HepG2 (cell line): ENCODE results near the gene SYS1. TPM values are rescaled to one million over a fixed set of nuclear protein-coding genes. Genes with fewer than 3 reads are reported as not detected.

Experiments
- ARNT2 ChIP-seq: sonication (generic); formaldehyde crosslinking; IDR thresholded peaks from 2 replicates; pipeline ENCODE4 v1.8.0; 2022; ENCODE audit warnings: mild to moderate bottlenecking, low read depth, missing genetic modification reagents, moderate library complexity
- ATRX ChIP-seq: sonication (generic); formaldehyde crosslinking; IDR thresholded peaks from 2 replicates; pipeline ENCODE4 v1.4.0; 2020; ENCODE audit warnings: missing genetic modification reagents, borderline replicate concordance
- EP300 ChIP-seq, 3 experiments: sonication (generic) in 1 of 3; formaldehyde crosslinking in 1 of 3; IDR thresholded peaks; 2 replicates each; pipeline versions ENCODE4 v1.5.1 to v1.6.1; 2011 to 2020; ENCODE audit warnings: low read depth in 2 of 3, low read length in 2 of 3, borderline replicate concordance in 1 of 3, improper control_type of control experiment in 1 of 3, mild to moderate bottlenecking in 1 of 3, missing genetic modification reagents in 1 of 3, moderate library complexity in 1 of 3
- FIP1L1 ChIP-seq: fragments of 200-400 bp; formaldehyde crosslinking; IDR thresholded peaks from 2 replicates; pipeline ENCODE4 v1.6.1; 2018; ENCODE audit warnings: low read depth, mild to moderate bottlenecking, low read length, moderate library complexity, borderline replicate concordance; ENCODE audit not compliant: insufficient read depth
- GATAD2A ChIP-seq: IDR thresholded peaks from 2 replicates; pipeline ENCODE4 v1.6.1; 2016
- HMG20A ChIP-seq: IDR thresholded peaks from 2 replicates; pipeline ENCODE4 v1.6.1; 2016; ENCODE audit warnings: borderline replicate concordance
- IKZF1 ChIP-seq: fragments of 450-650 bp; IDR thresholded peaks from 2 replicates; pipeline ENCODE4 v1.7.1; 2016
- POLR2AphosphoS5 ChIP-seq: IDR thresholded peaks from 2 replicates; pipeline ENCODE4 v1.6.1; 2012; ENCODE audit warnings: low read depth, low read length
- SMYD3 ChIP-seq: sonication (generic); formaldehyde crosslinking; IDR thresholded peaks from 2 replicates; pipeline ENCODE4 v1.8.1; 2023; ENCODE audit warnings: mild to moderate bottlenecking, missing genetic modification reagents
- ZNF180 ChIP-seq: sonication (generic); formaldehyde crosslinking; IDR thresholded peaks from 2 replicates; pipeline ENCODE4 v1.4.0; 2020; ENCODE audit warnings: low read depth, missing genetic modification reagents, borderline replicate concordance
- ZNF225 ChIP-seq: sonication (generic); formaldehyde crosslinking; IDR thresholded peaks from 2 replicates; pipeline ENCODE4 v1.4.0; 2020; ENCODE audit warnings: mild to moderate bottlenecking, missing genetic modification reagents
- ZNF33B ChIP-seq: sonication (generic); formaldehyde crosslinking; IDR thresholded peaks from 2 replicates; pipeline ENCODE4 v1.5.1; 2020; ENCODE audit warnings: mild to moderate bottlenecking, missing genetic modification reagents
- ZNF432 ChIP-seq: sonication (generic); formaldehyde crosslinking; IDR thresholded peaks from 2 replicates; pipeline ENCODE4 v1.5.0; 2020; ENCODE audit warnings: missing genetic modification reagents, mild to moderate bottlenecking, borderline replicate concordance
- ZNF713 ChIP-seq: sonication (generic); formaldehyde crosslinking; IDR thresholded peaks from 2 replicates; pipeline ENCODE4 v1.4.0; 2020; ENCODE audit warnings: mild to moderate bottlenecking, missing genetic modification reagents
- ZNF746 ChIP-seq: sonication (generic); formaldehyde crosslinking; IDR thresholded peaks from 2 replicates; pipeline ENCODE4 v1.8.0; 2022; ENCODE audit warnings: mild to moderate bottlenecking, missing genetic modification reagents
- polyA plus RNA-seq, 8 experiments: library from polyadenylated mRNA; depleted of rRNA in 3 of 8; stranded (reverse) in 7 of 8; unstranded in 1 of 8; fragments of >200 nt; fragmentation: Illumina TruSeq in 4 of 8; extraction: Trizol in 4 of 8; gene quantifications; 2 replicates each; pipeline versions ENCODE4 v1.2.1 to v1.2.3, GENCODE V29; 2011 to 2016; ENCODE audit warnings: low read depth in 4 of 8, missing spikeins in 1 of 8, mixed read lengths in 1 of 8; ENCODE audit not compliant: insufficient read depth in 1 of 8
- total RNA-seq, 5 experiments: library from RNA; depleted of rRNA; stranded (reverse); fragments of >200 nt; fragmentation: Illumina TruSeq; extraction: Trizol; gene quantifications; 2 replicates each; pipeline ENCODE4 v1.2.3, GENCODE V29; 2016; ENCODE audit warnings: low read depth in 1 of 5
- TF ChIP-seq, protein P1 (sequence below), 2 experiments: sonication (generic) in 1 of 2; formaldehyde crosslinking in 1 of 2; IDR thresholded peaks; 2 replicates each; pipeline versions ENCODE4 v1.4.0 to v1.6.1; 2018 to 2020; ENCODE audit warnings: missing genetic modification reagents in 2 of 2, borderline replicate concordance in 1 of 2, low read depth in 1 of 2, mild to moderate bottlenecking in 1 of 2, missing biosample characterization in 1 of 2
- TF ChIP-seq, protein P2 (sequence below): sonication (generic); formaldehyde crosslinking; IDR thresholded peaks from 2 replicates; pipeline ENCODE4 v1.5.0; 2020; ENCODE audit warnings: mild to moderate bottlenecking, missing genetic modification reagents, moderate library complexity
- TF ChIP-seq, protein P3 (sequence below): IDR thresholded peaks from 2 replicates; pipeline ENCODE4 v1.6.1; 2016; ENCODE audit warnings: low read depth
- TF ChIP-seq, protein P4 (sequence below): IDR thresholded peaks from 2 replicates; pipeline ENCODE4 v1.6.1; 2016; ENCODE audit warnings: control low read depth
- TF ChIP-seq, protein P5 (sequence below): IDR thresholded peaks from 2 replicates; pipeline ENCODE4 v1.6.1; 2016; ENCODE audit warnings: low read depth, control low read depth

SYS1 gene
- total and polyA plus RNA-seq, 2 of the 13 experiments (the other 11 are each of a cell fraction or from before 2014, with no cell fraction given): 38.3 to 65.6 TPM

DNA sequence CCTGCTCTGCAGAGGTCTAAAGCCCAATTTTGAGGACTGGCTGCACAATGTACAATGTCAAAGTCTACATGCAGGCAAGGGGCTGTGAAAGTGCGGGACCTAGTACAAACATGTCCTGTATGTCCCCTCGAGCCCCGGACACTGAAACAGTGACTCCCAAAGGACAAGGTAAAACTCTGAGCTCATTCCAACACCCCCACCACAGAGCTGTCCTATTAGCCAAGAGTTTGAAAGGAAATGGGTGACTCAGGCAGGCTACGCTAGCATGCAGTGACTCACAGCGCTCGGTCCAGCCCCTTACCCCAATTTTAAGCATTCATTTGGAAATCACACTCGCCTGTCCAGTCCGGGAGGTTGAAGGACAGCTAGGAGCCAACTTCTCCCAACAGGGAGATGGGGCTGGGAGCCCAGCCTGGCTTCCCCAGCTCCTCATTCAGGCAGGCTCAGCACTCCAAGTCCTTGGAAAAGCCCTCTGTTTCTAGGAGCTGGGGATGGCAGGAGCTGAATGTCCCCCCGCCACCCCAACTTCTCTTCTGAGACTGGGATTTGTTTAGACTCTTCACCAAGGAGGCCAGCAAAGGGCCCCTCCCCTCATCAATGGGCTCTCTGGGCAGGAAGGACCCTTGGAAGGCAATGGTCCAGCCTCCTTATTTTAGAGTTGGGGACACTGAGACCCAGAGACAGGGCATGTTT, 18.6 kb upstream of the SYS1 start (continued):
- TF ChIP-seq, protein P1, sequence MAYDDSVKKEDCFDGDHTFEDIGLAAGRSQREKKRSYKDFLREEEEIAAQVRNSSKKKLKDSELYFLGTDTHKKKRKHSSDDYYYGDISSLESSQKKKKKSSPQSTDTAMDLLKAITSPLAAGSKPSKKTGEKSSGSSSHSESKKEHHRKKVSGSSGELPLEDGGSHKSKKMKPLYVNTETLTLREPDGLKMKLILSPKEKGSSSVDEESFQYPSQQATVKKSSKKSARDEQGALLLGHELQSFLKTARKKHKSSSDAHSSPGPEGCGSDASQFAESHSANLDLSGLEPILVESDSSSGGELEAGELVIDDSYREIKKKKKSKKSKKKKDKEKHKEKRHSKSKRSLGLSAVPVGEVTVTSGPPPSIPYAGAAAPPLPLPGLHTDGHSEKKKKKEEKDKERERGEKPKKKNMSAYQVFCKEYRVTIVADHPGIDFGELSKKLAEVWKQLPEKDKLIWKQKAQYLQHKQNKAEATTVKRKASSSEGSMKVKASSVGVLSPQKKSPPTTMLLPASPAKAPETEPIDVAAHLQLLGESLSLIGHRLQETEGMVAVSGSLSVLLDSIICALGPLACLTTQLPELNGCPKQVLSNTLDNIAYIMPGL (CRISPR knock-in tag; IDR thresholded peaks at IDR 0.05; ENCODE audit: borderline replicate concordance in 1 of 2, low read depth in 1 of 2): peak in 1 of 2 experiments; percentile 66; a peak in 2 of 4 replicates
- TF ChIP-seq ZNF746: peak; percentile 70
- no peak for TF ChIP-seq IKZF1
- TF ChIP-seq, protein P2, sequence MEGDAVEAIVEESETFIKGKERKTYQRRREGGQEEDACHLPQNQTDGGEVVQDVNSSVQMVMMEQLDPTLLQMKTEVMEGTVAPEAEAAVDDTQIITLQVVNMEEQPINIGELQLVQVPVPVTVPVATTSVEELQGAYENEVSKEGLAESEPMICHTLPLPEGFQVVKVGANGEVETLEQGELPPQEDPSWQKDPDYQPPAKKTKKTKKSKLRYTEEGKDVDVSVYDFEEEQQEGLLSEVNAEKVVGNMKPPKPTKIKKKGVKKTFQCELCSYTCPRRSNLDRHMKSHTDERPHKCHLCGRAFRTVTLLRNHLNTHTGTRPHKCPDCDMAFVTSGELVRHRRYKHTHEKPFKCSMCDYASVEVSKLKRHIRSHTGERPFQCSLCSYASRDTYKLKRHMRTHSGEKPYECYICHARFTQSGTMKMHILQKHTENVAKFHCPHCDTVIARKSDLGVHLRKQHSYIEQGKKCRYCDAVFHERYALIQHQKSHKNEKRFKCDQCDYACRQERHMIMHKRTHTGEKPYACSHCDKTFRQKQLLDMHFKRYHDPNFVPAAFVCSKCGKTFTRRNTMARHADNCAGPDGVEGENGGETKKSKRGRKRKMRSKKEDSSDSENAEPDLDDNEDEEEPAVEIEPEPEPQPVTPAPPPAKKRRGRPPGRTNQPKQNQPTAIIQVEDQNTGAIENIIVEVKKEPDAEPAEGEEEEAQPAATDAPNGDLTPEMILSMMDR (CRISPR knock-in tag): peak; percentile 32; the same call in 1 of the 2 replicates
- TF ChIP-seq, protein P3, sequence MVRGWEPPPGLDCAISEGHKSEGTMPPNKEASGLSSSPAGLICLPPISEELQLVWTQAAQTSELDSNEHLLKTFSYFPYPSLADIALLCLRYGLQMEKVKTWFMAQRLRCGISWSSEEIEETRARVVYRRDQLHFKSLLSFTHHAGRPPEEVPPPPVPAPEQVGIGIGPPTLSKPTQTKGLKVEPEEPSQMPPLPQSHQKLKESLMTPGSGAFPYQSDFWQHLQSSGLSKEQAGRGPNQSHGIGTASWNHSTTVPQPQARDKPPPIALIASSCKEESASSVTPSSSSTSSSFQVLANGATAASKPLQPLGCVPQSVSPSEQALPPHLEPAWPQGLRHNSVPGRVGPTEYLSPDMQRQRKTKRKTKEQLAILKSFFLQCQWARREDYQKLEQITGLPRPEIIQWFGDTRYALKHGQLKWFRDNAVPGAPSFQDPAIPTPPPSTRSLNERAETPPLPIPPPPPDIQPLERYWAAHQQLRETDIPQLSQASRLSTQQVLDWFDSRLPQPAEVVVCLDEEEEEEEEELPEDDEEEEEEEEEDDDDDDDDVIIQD (CRISPR knock-in tag): peak; percentile 54; the same call in 1 of the 2 replicates
- TF ChIP-seq POLR2AphosphoS5: peak; percentile 51
- TF ChIP-seq ZNF713 (CRISPR knock-in tag): no peak; the same call in 1 of the 2 replicates
- TF ChIP-seq, protein P4, sequence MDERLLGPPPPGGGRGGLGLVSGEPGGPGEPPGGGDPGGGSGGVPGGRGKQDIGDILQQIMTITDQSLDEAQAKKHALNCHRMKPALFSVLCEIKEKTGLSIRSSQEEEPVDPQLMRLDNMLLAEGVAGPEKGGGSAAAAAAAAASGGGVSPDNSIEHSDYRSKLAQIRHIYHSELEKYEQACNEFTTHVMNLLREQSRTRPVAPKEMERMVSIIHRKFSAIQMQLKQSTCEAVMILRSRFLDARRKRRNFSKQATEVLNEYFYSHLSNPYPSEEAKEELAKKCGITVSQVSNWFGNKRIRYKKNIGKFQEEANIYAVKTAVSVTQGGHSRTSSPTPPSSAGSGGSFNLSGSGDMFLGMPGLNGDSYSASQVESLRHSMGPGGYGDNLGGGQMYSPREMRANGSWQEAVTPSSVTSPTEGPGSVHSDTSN (CRISPR knock-in tag): no peak
- TF ChIP-seq, protein P5, sequence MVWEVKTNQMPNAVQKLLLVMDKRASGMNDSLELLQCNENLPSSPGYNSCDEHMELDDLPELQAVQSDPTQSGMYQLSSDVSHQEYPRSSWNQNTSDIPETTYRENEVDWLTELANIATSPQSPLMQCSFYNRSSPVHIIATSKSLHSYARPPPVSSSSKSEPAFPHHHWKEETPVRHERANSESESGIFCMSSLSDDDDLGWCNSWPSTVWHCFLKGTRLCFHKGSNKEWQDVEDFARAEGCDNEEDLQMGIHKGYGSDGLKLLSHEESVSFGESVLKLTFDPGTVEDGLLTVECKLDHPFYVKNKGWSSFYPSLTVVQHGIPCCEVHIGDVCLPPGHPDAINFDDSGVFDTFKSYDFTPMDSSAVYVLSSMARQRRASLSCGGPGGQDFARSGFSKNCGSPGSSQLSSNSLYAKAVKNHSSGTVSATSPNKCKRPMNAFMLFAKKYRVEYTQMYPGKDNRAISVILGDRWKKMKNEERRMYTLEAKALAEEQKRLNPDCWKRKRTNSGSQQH (CRISPR knock-in tag): peak; percentile 15; the same call in 1 of the 2 replicates
- 0 out of 2 replicates have a peak, but pooled peaks have one; percentile 8 for TF ChIP-seq ATRX (CRISPR knock-in tag)
- TF ChIP-seq HMG20A (CRISPR knock-in tag): peak; percentile 67; the same call in 1 of the 2 replicates
- peak; percentile 17; the same call in 1 of the 2 replicates for TF ChIP-seq SMYD3
- TF ChIP-seq ZNF180: 0 out of 2 replicates have a peak, but pooled peaks have one; percentile 60
- TF ChIP-seq EP300 (IDR thresholded peaks at IDR 0.05; ENCODE audit: low read depth in 2 of 2, low read length in 2 of 2): no peak; a peak in 1 of 4 replicates
- TF ChIP-seq EP300 (CRISPR knock-in tag; IDR thresholded peaks at IDR 0.05; ENCODE audit: borderline replicate concordance): peak; percentile 54
- 0 out of 2 replicates have a peak, but pooled peaks have one; percentile 52 for TF ChIP-seq FIP1L1
- TF ChIP-seq ZNF432: 0 out of 2 replicates have a peak, but pooled peaks have one; percentile 44
- TF ChIP-seq GATAD2A (CRISPR knock-in tag): peak; percentile 55; the same call in 1 of the 2 replicates
- peak; percentile 70; the same call in 1 of the 2 replicates for TF ChIP-seq ARNT2 (CRISPR knock-in tag)
- TF ChIP-seq ZNF33B (CRISPR knock-in tag): no peak
- TF ChIP-seq ZNF225: no peak
